Measurements from ENCODE around the gene MICAL3. TPM values are rescaled to one million over a fixed set of nuclear protein-coding genes. Genes with fewer than 3 reads are reported as not detected.
"Not testable (repeated sequence)": the region's sequence is repeated elsewhere in the genome, so short reads cannot be mapped to it uniquely, and the experiment has no call there.

Gene MICAL3
- total RNA-seq, 2 experiments from 2014 or later = 26.4 to 29.7 TPM

GRCh38 chr22:18067548-18068341 lies 43.4 kb upstream of the MICAL3 start:
- H3K36me3 Mint-ChIP-seq (ENCODE audit: low read depth) = no peaks in the 10 kb centered on the region
- ATAC-seq = no peak
- no peak overlapping the region for H3K4me3 Mint-ChIP-seq
- no peak overlapping the region for H3K27ac Mint-ChIP-seq
- peaks cover 27% of the 10 kb centered on the region for H3K27me3 Mint-ChIP-seq (ENCODE audit: low read depth)
- ChIA-PET POLR2A (no interaction called here), CTCF (no interaction called here)
- DNase-seq = no peak
- no peaks in the 10 kb centered on the region for H3K9me3 Mint-ChIP-seq (ENCODE audit: insufficient read depth)
- peaks cover 3% of the 10 kb centered on the region for H3K4me1 Mint-ChIP-seq (ENCODE audit: low read depth)

- H3K4me3 Mint-ChIP-seq = no peak overlapping the region
- no peaks in the 10 kb centered on the region for H3K36me3 Mint-ChIP-seq (ENCODE audit: low read depth)
- no peaks in the 10 kb centered on the region for H3K9me3 Mint-ChIP-seq (ENCODE audit: insufficient read depth)
- DNase-seq (no peak), ATAC-seq (no peak)
- H3K27ac Mint-ChIP-seq = no peak overlapping the region
- ChIA-PET CTCF (no interaction called here), POLR2A (no interaction called here)
- peaks cover 30% of the 10 kb centered on the region for H3K27me3 Mint-ChIP-seq (ENCODE audit: low read depth)
- H3K4me1 Mint-ChIP-seq (ENCODE audit: low read depth) = peaks cover 3% of the 10 kb centered on the region
Observed at GRCh38 chr22:18067121-18067520, 42.8 kb upstream of the MICAL3 start.

GRCh38 chr22:18066181-18066859 lies 42.0 kb upstream of the MICAL3 start:
- H3K4me1 Mint-ChIP-seq (ENCODE audit: low read depth) = peaks cover 3% of the 10 kb centered on the region
- POLR2A ChIA-PET = interaction anchor here (1.2 kb wide), 1 partner anchor 11 kb away, joined by 3 read pairs; the partner anchor contains the start of gene PEX26
- no peak for DNase-seq

GRCh38 chr22:18065256-18065655 lies 40.9 kb upstream of the MICAL3 start:
- peaks cover 3% of the 10 kb centered on the region for H3K4me1 Mint-ChIP-seq (ENCODE audit: low read depth)
- no peak for DNase-seq
- H3K36me3 Mint-ChIP-seq (ENCODE audit: low read depth) = no peaks in the 10 kb centered on the region
- peaks cover 30% of the 10 kb centered on the region for H3K27me3 Mint-ChIP-seq (ENCODE audit: low read depth)
- ATAC-seq = no peak
- POLR2A ChIA-PET = interaction anchor here (1.2 kb wide), 1 partner anchor 12 kb away, joined by 3 read pairs; the partner anchor contains the start of gene PEX26
- H3K27ac Mint-ChIP-seq = no peak overlapping the region
- H3K4me3 Mint-ChIP-seq = no peak overlapping the region
- no peaks in the 10 kb centered on the region for H3K9me3 Mint-ChIP-seq (ENCODE audit: insufficient read depth)
- CTCF ChIA-PET = interaction anchor here (1.5 kb wide), 1 partner anchor 11 kb away, joined by 9 read pairs; no protein-coding TSS in a partner anchor

More at GRCh38 chr22:18066181-18066859, 42.0 kb upstream of the MICAL3 start:
- Mint-ChIP-seq H3K27ac (no peak overlapping the region), H3K36me3 (ENCODE audit: low read depth) (no peaks in the 10 kb centered on the region), H3K27me3 (ENCODE audit: low read depth) (peaks cover 30% of the 10 kb centered on the region), H3K4me3 (no peak overlapping the region), H3K9me3 (ENCODE audit: insufficient read depth) (no peaks in the 10 kb centered on the region)
- CTCF ChIA-PET = no interaction called here
- no peak for ATAC-seq

- no peak overlapping the region for H3K27ac Mint-ChIP-seq
- DNase-seq = no peak
- ATAC-seq = no peak
- H3K36me3 Mint-ChIP-seq (ENCODE audit: low read depth) = no peaks in the 10 kb centered on the region
- H3K4me1 Mint-ChIP-seq (ENCODE audit: low read depth) = peaks cover 3% of the 10 kb centered on the region
- H3K4me3 Mint-ChIP-seq = no peak overlapping the region
- no peaks in the 10 kb centered on the region for H3K9me3 Mint-ChIP-seq (ENCODE audit: insufficient read depth)
- ChIA-PET CTCF (interaction anchor here (1.5 kb wide), 1 partner anchor 11 kb away, joined by 9 read pairs; no protein-coding TSS in a partner anchor), POLR2A (no interaction called here)
- H3K27me3 Mint-ChIP-seq (ENCODE audit: low read depth) = peaks cover 34% of the 10 kb centered on the region
Observed at GRCh38 chr22:18064636-18065035, 40.3 kb upstream of the MICAL3 start.

GRCh38 chr22:18063715-18064114 lies 39.4 kb upstream of the MICAL3 start:
- POLR2A ChIA-PET; H3K36me3 Mint-ChIP-seq (ENCODE audit: low read depth); H3K4me3 Mint-ChIP-seq; ATAC-seq; H3K4me1 Mint-ChIP-seq (ENCODE audit: low read depth); H3K27ac Mint-ChIP-seq; DNase-seq; H3K9me3 Mint-ChIP-seq (ENCODE audit: insufficient read depth): not testable (repeated sequence)
- CTCF ChIA-PET = interaction anchor here (0.8 to 1.7 kb wide), 3 partner anchors 11 to 233 kb away, joined by 3 to 8 read pairs (median 3); no protein-coding TSS in a partner anchor
- peaks cover 40% of the 10 kb centered on the region for H3K27me3 Mint-ChIP-seq (ENCODE audit: low read depth)

- Mint-ChIP-seq H3K36me3 (ENCODE audit: low read depth) (no peaks in the 10 kb centered on the region), H3K27me3 (ENCODE audit: low read depth) (peaks cover 41% of the 10 kb centered on the region), H3K4me3 (no peak overlapping the region), H3K9me3 (ENCODE audit: insufficient read depth) (no peaks in the 10 kb centered on the region), H3K4me1 (ENCODE audit: low read depth) (peaks cover 3% of the 10 kb centered on the region), H3K27ac (no peak overlapping the region)
- no peak for ATAC-seq
- CTCF ChIA-PET = interaction anchor here (0.8 to 1.7 kb wide), 3 partner anchors 11 to 233 kb away, joined by 3 to 8 read pairs (median 3); no protein-coding TSS in a partner anchor
- POLR2A ChIA-PET = no interaction called here
- no peak for DNase-seq
Observed at GRCh38 chr22:18063306-18063705, 38.9 kb upstream of the MICAL3 start.

GRCh38 chr22:18062421-18062820 lies 38.1 kb upstream of the MICAL3 start:
- peaks cover 3% of the 10 kb centered on the region for H3K4me1 Mint-ChIP-seq (ENCODE audit: low read depth)
- no peak for DNase-seq
- H3K9me3 Mint-ChIP-seq (ENCODE audit: insufficient read depth) = no peaks in the 10 kb centered on the region
- H3K27ac Mint-ChIP-seq = no peak overlapping the region
- no peak for ATAC-seq
- CTCF ChIA-PET = interaction anchor here (1.0 to 1.7 kb wide), 2 partner anchors 14 to 278 kb away, joined by 3 to 8 read pairs; no protein-coding TSS in a partner anchor
- H3K4me3 Mint-ChIP-seq = no peak overlapping the region
- no peaks in the 10 kb centered on the region for H3K36me3 Mint-ChIP-seq (ENCODE audit: low read depth)
- POLR2A ChIA-PET = no interaction called here
- peaks cover 36% of the 10 kb centered on the region for H3K27me3 Mint-ChIP-seq (ENCODE audit: low read depth)

GRCh38 chr22:18060646-18061620 lies 36.6 kb upstream of the MICAL3 start:
- peaks cover 6% of the 10 kb centered on the region for H3K4me1 Mint-ChIP-seq (ENCODE audit: low read depth)
- DNase-seq (no peak), ATAC-seq (no peak)
- H3K36me3 Mint-ChIP-seq (ENCODE audit: low read depth) = no peaks in the 10 kb centered on the region
- H3K27me3 Mint-ChIP-seq (ENCODE audit: low read depth) = peaks cover 27% of the 10 kb centered on the region
- POLR2A ChIA-PET = no interaction called here
- H3K27ac Mint-ChIP-seq = no peak overlapping the region
- no peaks in the 10 kb centered on the region for H3K9me3 Mint-ChIP-seq (ENCODE audit: insufficient read depth)
- CTCF ChIA-PET = interaction anchor here (0.7 kb wide), 1 partner anchor 33 kb away, joined by 3 read pairs; no protein-coding TSS in a partner anchor
- H3K4me3 Mint-ChIP-seq = no peak overlapping the region

- Mint-ChIP-seq H3K36me3 (ENCODE audit: low read depth) (no peaks in the 10 kb centered on the region), H3K4me1 (ENCODE audit: low read depth) (peaks cover 6% of the 10 kb centered on the region), H3K27ac (no peak overlapping the region), H3K4me3 (no peak overlapping the region), H3K9me3 (ENCODE audit: insufficient read depth) (no peaks in the 10 kb centered on the region), H3K27me3 (ENCODE audit: low read depth) (peaks cover 18% of the 10 kb centered on the region)
- no peak for DNase-seq
- ATAC-seq = no peak
- CTCF ChIA-PET = no interaction called here
- POLR2A ChIA-PET = no interaction called here
Observed at GRCh38 chr22:18059991-18060390, 35.6 kb upstream of the MICAL3 start.

- H3K9me3 Mint-ChIP-seq (ENCODE audit: insufficient read depth) = no peaks in the 10 kb centered on the region
- no peaks in the 10 kb centered on the region for H3K36me3 Mint-ChIP-seq (ENCODE audit: low read depth)
- no peak overlapping the region for H3K4me3 Mint-ChIP-seq
- H3K4me1 Mint-ChIP-seq (ENCODE audit: low read depth) = peaks cover 6% of the 10 kb centered on the region
- ATAC-seq (no peak), DNase-seq (no peak)
- ChIA-PET CTCF (no interaction called here), POLR2A (no interaction called here)
- H3K27me3 Mint-ChIP-seq (ENCODE audit: low read depth) = peaks cover 14% of the 10 kb centered on the region
- no peak overlapping the region for H3K27ac Mint-ChIP-seq
Observed at GRCh38 chr22:18059473-18059872, 35.1 kb upstream of the MICAL3 start.

Data from activated CD8-positive, alpha-beta T cell treated with anti-CD3 and anti-CD28 coated beads, Interleukin-2, amount 10 ng/mL, durations not matched to agents 7 days and 5 days (primary cell).